Epithelial cell of esophagus (primary cell): Measurements from ENCODE around the gene SPATA16.
"Not testable (repeated sequence)": the region's sequence is repeated elsewhere in the genome, so short reads cannot be mapped to it uniquely, and the experiment has no call there.

Experiments
- DNase-seq: peaks from one replicate; pipeline ENCODE4 v3.0.0; 2010; ENCODE audit warnings: low read depth
- H3K4me3 ChIP-seq: 2 replicates; pipeline ENCODE4 v1.5.1; 2011; ENCODE audit warnings: mild to moderate bottlenecking, low read length, control low read depth
- CTCF ChIP-seq: IDR thresholded peaks from 2 replicates; pipeline ENCODE4 v1.5.1; 2011; ENCODE audit warnings: low read depth, mild to moderate bottlenecking, low read length, control low read depth, inconsistent platforms; ENCODE audit not compliant: insufficient read depth; ENCODE audit errors: missing control alignments

The SPATA16 gene, protein sequence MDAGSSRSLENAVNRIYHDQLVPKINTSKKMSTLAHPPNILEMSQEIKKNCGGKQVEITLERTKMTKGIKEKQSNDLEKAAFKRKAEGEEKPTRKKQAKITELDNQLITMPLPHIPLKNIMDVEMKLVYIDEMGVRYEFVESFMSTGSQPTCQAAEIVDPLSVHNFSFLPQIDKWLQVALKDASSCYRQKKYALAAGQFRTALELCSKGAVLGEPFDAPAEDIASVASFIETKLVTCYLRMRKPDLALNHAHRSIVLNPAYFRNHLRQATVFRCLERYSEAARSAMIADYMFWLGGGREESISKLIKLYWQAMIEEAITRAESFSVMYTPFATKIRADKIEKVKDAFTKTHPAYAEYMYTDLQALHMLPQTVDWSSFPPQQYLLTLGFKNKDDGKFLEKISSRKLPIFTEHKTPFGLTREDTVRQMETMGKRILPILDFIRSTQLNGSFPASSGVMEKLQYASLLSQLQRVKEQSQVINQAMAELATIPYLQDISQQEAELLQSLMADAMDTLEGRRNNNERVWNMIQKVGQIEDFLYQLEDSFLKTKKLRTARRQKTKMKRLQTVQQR

DNA sequence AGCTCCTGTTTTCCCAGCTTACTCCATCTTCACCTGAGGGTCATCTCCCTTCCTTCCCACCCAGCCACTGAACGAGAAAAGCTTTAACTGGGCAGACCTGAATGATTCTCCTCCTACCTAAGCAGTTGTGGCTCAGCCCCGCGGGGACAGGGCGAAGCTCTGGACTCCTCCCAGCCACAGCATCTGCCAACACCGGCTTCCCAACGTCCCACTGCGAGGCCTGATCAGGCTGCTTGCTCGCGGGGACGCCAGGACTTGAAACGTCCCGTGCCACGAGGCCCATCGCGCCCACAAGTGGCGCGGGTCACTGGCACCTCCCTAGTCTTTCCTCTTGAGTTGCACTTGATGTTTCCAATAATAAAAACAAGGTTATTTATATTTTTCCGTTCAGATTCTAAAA lies at the start of gene SPATA16:
Gene SPATA16, minus strand, starts transcription at position 250 of the 400 bp plus-strand sequence. CDS start 23,504 bp downstream, outside the sequence.
- no peak for TF ChIP-seq CTCF
- H3K4me3 ChIP-seq = no peak within 1 kb of the TSS
- DNase-seq = no peak

DNA sequence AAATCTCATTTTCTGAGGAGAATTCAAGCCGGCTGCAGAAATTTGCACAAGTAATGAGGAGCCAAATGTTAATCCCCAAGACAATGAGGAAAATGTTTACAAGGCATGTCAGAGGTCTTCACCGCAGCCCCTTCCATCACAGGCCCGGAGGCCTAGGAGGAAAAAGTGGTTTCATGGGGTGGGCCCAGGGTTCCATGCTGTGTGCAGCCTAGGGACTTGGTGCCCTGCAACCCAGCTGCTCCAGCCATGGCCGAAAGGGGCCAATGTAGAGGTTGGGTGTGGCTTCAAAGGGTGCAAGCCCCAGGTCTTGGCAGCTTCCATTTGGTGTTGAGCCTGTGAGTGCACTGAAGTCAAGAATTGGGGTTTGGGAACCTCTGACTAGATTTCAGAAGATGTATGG lies 42.0 kb upstream of the SPATA16 start:
- not testable (repeated sequence) for H3K4me3 ChIP-seq, DNase-seq

- H3K4me3 ChIP-seq = no peak overlapping the region
- no peak for TF ChIP-seq CTCF
- no peak for DNase-seq
Observed at GRCh38 chr3:173173652-173174051, 32.6 kb upstream of the SPATA16 start.

DNA sequence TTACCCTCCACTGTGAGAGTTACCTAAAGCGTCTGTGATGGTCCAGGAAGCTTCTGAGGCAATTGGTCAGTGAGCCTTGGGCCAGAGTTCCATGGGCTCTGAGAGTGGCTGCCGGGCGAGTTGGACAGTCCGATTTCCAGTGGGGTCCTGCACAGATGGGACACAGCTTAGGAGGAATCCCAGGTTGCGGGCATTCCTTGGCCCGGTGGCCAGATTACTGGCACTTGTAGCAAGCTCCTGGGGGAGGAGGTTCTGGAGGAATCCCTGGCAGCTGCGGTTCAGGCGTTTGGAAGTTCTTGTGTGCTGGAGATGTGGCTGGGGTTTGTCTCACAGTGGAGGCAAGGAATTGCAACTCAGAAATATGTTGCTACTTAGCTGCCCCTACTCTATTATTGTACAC lies 18.1 kb upstream of the SPATA16 start:
- not testable (repeated sequence) for DNase-seq, H3K4me3 ChIP-seq

- H3K4me3 ChIP-seq, DNase-seq: not testable (repeated sequence)
Observed at GRCh38 chr3:173156533-173156932, 15.5 kb upstream of the SPATA16 start.

DNA sequence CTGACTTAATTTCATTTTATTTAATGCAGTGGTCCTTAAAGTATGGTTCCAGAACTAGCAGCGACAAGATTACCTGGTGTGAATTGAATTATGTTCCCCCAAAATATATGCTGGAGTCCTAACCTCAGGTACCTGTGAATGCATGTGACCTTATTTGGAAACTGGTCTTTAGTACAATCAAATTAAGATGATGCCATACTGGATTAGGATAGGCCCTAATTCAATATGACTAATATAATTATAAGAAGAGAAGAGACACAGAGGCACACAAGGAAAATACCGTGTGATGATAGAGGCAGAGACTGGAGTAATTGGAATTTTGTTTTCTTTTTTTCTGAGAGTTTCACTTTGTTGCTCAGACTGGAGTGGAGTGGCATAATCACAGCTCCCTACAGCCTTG lies 12.6 kb upstream of the SPATA16 start:
- H3K4me3 ChIP-seq = no peak overlapping the region
- no peak for DNase-seq
- TF ChIP-seq CTCF = no peak

DNA sequence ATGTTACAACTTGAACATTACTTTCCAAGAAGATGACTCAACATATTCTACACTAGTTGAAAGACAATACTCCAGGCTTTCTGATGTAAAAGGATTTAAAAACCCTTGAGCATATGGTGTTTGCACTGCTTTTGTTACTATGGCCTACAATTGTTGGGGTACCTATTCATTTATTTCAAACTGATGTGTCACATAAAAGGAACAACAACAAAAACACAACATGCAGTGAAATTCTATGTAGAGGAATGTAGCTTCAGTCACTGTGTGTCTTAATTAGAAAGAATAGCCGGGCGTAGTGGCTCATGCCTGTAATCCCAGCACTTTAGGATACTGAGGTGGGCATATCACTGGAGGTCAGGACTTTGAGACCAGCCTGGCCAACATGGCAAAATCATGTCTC lies 1.6 kb downstream of the SPATA16 start:
- H3K4me3 ChIP-seq = no peak overlapping the region
- TF ChIP-seq CTCF = no peak
- DNase-seq = no peak

- DNase-seq = no peak
- no peak for TF ChIP-seq CTCF
- H3K4me3 ChIP-seq = no peak overlapping the region
Observed at GRCh38 chr3:173138026-173138425, 3.0 kb downstream of the SPATA16 start.
